Parathyroid adenoma (tissue), 2 donors: ENCODE measurements around the gene FAM53B.

Source experiments
- H2AFZ ChIP-seq: fragments of 300-600 bp; sonication (generic); one replicate; pipeline ENCODE4 v1.7.0; 2017; ENCODE audit warnings: antibody characterized with exemption, mild to moderate bottlenecking
- H3K27ac ChIP-seq: fragments of 300-600 bp; sonication (generic); one replicate; pipeline ENCODE4 v1.7.0; 2017
- H3K27me3 ChIP-seq: fragments of 300-600 bp; sonication (generic); one replicate; pipeline ENCODE4 v1.7.0; 2017; ENCODE audit warnings: low read length; ENCODE audit not compliant: control insufficient read depth, insufficient read depth
- H3K36me3 ChIP-seq: fragments of 300-600 bp; sonication (generic); one replicate; pipeline ENCODE4 v1.7.0; 2017; ENCODE audit warnings: low read length; ENCODE audit not compliant: control insufficient read depth, insufficient read depth
- H3K4me1 ChIP-seq: fragments of 300-600 bp; sonication (generic); one replicate; pipeline ENCODE4 v1.7.0; 2017; ENCODE audit warnings: control low read depth
- H3K4me2 ChIP-seq: fragments of 300-600 bp; sonication (generic); one replicate; pipeline ENCODE4 v1.7.0; 2017; ENCODE audit warnings: low read length
- H3K4me3 ChIP-seq: fragments of 300-600 bp; sonication (generic); one replicate; pipeline ENCODE4 v1.7.0; 2017; ENCODE audit warnings: low read depth, low read length
- H3K79me2 ChIP-seq: fragments of 300-600 bp; sonication (generic); one replicate; pipeline ENCODE4 v1.7.0; 2017; ENCODE audit warnings: control low read depth
- H3K9ac ChIP-seq: fragments of 300-600 bp; sonication (generic); one replicate; pipeline ENCODE4 v1.7.0; 2017; ENCODE audit warnings: mild to moderate bottlenecking
- H3K9me3 ChIP-seq: fragments of 300-600 bp; sonication (generic); one replicate; pipeline ENCODE4 v1.7.0; 2017; ENCODE audit warnings: low read length; ENCODE audit not compliant: control insufficient read depth
- TF ChIP-seq, protein P1 (sequence below): fragments of 300-600 bp; sonication (generic); IDR thresholded peaks from one replicate; pipeline ENCODE4 v1.7.0; 2017; ENCODE audit warnings: antibody characterized with exemption, mild to moderate bottlenecking
- donor health status: primary hyperparathyroidism.

The FAM53B gene

DNA sequence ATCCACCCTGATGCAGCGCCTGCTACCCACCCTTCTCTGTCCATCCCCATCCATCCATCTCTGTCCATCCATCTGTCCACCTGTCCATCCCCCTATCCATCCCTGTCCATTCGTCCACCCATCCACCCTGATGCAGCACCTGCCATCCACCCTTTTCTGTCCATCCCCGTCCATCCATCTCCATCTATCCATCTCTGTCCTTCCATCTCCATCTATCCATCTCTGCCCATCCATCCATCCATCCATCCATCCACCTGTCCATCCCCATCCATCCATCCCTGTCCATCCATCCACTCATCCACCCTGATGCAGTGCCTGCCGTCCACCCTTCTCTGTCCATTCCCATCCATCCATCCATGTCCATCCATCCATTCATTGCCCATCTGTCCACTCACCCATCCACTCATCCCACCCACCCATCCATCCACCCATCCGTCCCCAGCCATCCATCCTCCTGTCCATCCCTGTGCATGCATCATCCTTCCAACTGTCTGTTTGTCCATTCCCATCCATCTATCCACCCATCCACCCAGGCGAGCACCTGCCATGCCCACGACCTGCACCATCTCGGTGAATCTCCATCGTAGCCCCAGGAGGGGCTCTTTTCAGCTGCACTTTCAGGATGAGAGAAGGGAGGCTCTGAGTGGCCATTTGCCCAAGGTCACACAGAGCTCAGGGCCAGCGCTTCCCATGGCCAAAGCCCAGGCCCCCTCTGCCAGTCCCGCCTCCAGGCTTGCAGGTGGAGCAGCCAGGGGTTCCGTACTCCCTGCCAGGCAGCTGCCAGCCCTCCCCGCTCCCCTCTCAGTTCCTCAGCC lies 145.2 kb downstream of the FAM53B start:
- peaks cover 8% of the 10 kb centered on the region for H3K4me1 ChIP-seq
- no peaks in the 10 kb centered on the region for H3K36me3 ChIP-seq
- no peaks in the 10 kb centered on the region for H3K27me3 ChIP-seq
- H3K27ac ChIP-seq = no peak overlapping the region
- H2AFZ ChIP-seq = no peak overlapping the region
- no peak overlapping the region for H3K9ac ChIP-seq
- no peaks in the 10 kb centered on the region for H3K79me2 ChIP-seq
- TF ChIP-seq, protein P1, sequence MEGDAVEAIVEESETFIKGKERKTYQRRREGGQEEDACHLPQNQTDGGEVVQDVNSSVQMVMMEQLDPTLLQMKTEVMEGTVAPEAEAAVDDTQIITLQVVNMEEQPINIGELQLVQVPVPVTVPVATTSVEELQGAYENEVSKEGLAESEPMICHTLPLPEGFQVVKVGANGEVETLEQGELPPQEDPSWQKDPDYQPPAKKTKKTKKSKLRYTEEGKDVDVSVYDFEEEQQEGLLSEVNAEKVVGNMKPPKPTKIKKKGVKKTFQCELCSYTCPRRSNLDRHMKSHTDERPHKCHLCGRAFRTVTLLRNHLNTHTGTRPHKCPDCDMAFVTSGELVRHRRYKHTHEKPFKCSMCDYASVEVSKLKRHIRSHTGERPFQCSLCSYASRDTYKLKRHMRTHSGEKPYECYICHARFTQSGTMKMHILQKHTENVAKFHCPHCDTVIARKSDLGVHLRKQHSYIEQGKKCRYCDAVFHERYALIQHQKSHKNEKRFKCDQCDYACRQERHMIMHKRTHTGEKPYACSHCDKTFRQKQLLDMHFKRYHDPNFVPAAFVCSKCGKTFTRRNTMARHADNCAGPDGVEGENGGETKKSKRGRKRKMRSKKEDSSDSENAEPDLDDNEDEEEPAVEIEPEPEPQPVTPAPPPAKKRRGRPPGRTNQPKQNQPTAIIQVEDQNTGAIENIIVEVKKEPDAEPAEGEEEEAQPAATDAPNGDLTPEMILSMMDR = no peak
- no peak overlapping the region for H3K4me3 ChIP-seq
- H3K4me2 ChIP-seq = no peak overlapping the region
- H3K9me3 ChIP-seq = no peaks in the 10 kb centered on the region

DNA sequence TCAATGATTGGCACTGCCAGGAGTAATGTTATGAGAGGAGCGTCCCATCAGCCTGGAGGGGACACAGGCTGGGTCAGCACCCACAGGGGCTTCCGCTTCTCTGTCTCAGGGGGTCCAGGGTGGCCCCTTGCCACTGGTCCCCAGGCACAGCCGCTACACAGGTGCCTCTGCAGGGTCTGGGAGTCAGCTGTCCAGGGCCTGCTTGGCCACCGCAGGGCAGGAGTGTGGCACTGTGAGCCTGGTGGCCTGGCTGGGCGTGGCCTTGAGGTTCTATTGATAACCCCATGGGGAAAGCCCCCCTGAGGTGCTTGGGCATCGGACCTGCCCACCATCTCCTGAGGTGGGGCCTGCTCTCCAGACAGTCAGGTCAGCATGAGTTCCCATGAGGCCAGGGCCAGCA lies 146.0 kb downstream of the FAM53B start:
- Histone ChIP-seq H2AFZ (no peak overlapping the region), H3K36me3 (no peaks in the 10 kb centered on the region), H3K4me3 (no peak overlapping the region), H3K27ac (no peak overlapping the region), H3K79me2 (no peaks in the 10 kb centered on the region), H3K9me3 (no peaks in the 10 kb centered on the region), H3K4me1 (peaks cover 1% of the 10 kb centered on the region), H3K27me3 (no peaks in the 10 kb centered on the region), H3K9ac (no peak overlapping the region), H3K4me2 (no peak overlapping the region)
- TF ChIP-seq, protein P1 = no peak

DNA sequence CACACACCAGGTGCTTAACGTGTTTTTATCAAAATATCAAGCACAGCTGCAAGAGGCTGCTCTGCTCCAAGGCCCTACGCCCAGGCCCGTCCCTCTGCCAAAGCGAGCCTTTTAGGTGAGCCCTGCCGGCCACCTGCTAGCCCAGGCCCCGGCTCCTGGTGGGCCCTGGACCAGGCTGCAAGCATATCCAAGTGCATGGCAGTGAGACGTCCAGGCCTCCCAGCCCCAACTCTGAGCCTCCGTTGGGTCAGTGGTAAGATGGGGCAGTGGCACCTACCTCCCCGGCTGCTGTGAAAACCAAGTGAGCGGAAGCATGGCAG lies 146.4 kb downstream of the FAM53B start:
- H3K79me2 ChIP-seq = no peaks in the 10 kb centered on the region

DNA sequence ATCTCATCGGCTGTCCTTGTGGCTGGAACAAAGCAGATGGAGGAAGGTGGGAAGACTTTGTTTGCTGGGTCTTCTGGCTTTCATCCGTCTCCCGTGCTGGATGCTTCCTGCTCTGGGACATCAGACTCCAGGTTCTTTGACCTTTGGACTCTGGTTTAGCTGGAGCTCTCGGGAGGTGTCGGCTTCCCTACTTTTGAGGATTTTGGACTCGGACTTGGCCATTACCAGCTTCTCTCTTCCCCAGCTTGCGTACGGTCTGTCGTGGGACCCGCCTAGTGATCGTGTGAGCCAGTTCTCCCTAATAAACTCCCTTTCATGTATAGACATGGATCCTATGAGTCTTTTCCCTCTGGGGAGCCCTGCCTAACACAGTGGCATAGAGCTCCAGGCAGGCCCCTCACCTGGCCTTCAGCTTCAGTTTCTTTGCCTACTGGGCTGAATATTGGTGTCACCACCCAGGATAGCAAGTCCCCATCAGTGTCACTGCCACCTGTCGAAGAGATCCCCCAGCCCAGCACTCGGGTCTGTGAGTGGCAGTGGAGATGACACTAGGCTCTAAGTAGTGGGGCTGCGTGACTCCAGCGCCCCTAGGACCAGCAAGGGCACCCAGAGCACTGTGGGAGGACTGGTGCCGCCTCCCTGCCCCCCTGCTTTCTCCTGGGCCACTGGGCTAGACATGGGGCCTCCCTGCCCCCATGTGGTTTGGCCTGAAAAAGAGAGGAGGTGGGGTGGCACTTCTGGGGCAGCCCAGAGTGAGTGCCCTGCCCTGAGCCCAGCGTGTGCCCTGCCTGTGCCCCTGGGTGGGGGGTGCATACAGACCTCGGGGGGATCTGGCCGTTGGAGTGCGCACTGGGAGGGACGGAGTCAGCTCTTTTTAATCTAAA lies 147.0 kb downstream of the FAM53B start:
- Histone ChIP-seq H3K79me2 (no peaks in the 10 kb centered on the region), H3K36me3 (no peaks in the 10 kb centered on the region), H3K9me3 (no peaks in the 10 kb centered on the region), H3K4me2 (no peak overlapping the region), H3K27me3 (no peaks in the 10 kb centered on the region), H2AFZ (no peak overlapping the region), H3K4me3 (no peak overlapping the region), H3K9ac (no peak overlapping the region), H3K4me1 (no peaks in the 10 kb centered on the region), H3K27ac (no peak overlapping the region)
- TF ChIP-seq, protein P1 = no peak

More for the DNA sequence above, 146.4 kb downstream of the FAM53B start:
- H3K4me1 ChIP-seq = no peaks in the 10 kb centered on the region
- H3K4me2 ChIP-seq = no peak overlapping the region
- H3K27ac ChIP-seq = no peak overlapping the region
- no peak overlapping the region for H3K9ac ChIP-seq
- no peak overlapping the region for H3K4me3 ChIP-seq
- H3K27me3 ChIP-seq = no peaks in the 10 kb centered on the region
- no peaks in the 10 kb centered on the region for H3K9me3 ChIP-seq
- TF ChIP-seq, protein P1 = no peak
- no peak overlapping the region for H2AFZ ChIP-seq
- H3K36me3 ChIP-seq = no peaks in the 10 kb centered on the region
